GM18502 (cell line): ENCODE results near the gene CLCNKA.
"Not testable (repeated sequence)": the region's sequence is repeated elsewhere in the genome, so short reads cannot be mapped to it uniquely, and the experiment has no call there.

ENCODE experiments used
- ATAC-seq: cut with Tn5 transposase; IDR thresholded peaks from one replicate; pipeline ENCODE4 v1.9.1; 2021; ENCODE audit warnings: mild to moderate bottlenecking; ENCODE audit not compliant: unreplicated experiment, poor library complexity

CLCNKA gene

GRCh38 chr1:16015960-16016901, 5.6 kb upstream of the CLCNKA start:
- no peak for ATAC-seq

GRCh38 chr1:16017076-16017460, 4.8 kb upstream of the CLCNKA start:
- ATAC-seq = no peak

GRCh38 chr1:16017461-16018303, 4.2 kb upstream of the CLCNKA start, which contains the start of gene HSPB7:
Gene HSPB7 (minus strand): TSS chr1:16018043. CDS start chr1:16017963, 80 bp downstream.
- ATAC-seq = no peak

- ATAC-seq = no peak
Observed at GRCh38 chr1:16018308-16018707, 3.5 kb upstream of the CLCNKA start.

GRCh38 chr1:16018749-16019643, 2.8 kb upstream of the CLCNKA start:
- no peak for ATAC-seq

- ATAC-seq = no peak
Observed at GRCh38 chr1:16019644-16020277, 2.1 kb upstream of the CLCNKA start.

GRCh38 chr1:16020325-16020724, 1.5 kb upstream of the CLCNKA start:
- ATAC-seq = no peak

- ATAC-seq = not testable (repeated sequence)
Observed at GRCh38 chr1:16020878-16021277, 958 bp upstream of the CLCNKA start.

- no peak for ATAC-seq
Observed at GRCh38 chr1:16022393-16022792, 557 bp downstream of the CLCNKA start.

- no peak for ATAC-seq
Observed at GRCh38 chr1:16023050-16023653, 1.3 kb downstream of the CLCNKA start.

GRCh38 chr1:16026302-16026701, 4.5 kb downstream of the CLCNKA start:
- not testable (repeated sequence) for ATAC-seq

GRCh38 chr1:16026723-16027484, 5.1 kb downstream of the CLCNKA start:
- no peak for ATAC-seq

- ATAC-seq = no peak
Observed at GRCh38 chr1:16028237-16029002, 6.6 kb downstream of the CLCNKA start.

- not testable (repeated sequence) for ATAC-seq
Observed at GRCh38 chr1:16029003-16029268, 7.1 kb downstream of the CLCNKA start.

- no peak for ATAC-seq
Observed at GRCh38 chr1:16029288-16029687, 7.5 kb downstream of the CLCNKA start.

- ATAC-seq = no peak
Observed at GRCh38 chr1:16031551-16031950, 9.7 kb downstream of the CLCNKA start.

GRCh38 chr1:16032388-16033102, 10.7 kb downstream of the CLCNKA start:
- no peak for ATAC-seq
